HG03039 (cell line): ENCODE data around the gene SKI.

Experiments used
- ATAC-seq: cut with Tn5 transposase; IDR thresholded peaks from one replicate; pipeline ENCODE4 v1.9.1; 2021; ENCODE audit warnings: mild to moderate bottlenecking, moderate library complexity; ENCODE audit not compliant: unreplicated experiment

SKI gene

DNA sequence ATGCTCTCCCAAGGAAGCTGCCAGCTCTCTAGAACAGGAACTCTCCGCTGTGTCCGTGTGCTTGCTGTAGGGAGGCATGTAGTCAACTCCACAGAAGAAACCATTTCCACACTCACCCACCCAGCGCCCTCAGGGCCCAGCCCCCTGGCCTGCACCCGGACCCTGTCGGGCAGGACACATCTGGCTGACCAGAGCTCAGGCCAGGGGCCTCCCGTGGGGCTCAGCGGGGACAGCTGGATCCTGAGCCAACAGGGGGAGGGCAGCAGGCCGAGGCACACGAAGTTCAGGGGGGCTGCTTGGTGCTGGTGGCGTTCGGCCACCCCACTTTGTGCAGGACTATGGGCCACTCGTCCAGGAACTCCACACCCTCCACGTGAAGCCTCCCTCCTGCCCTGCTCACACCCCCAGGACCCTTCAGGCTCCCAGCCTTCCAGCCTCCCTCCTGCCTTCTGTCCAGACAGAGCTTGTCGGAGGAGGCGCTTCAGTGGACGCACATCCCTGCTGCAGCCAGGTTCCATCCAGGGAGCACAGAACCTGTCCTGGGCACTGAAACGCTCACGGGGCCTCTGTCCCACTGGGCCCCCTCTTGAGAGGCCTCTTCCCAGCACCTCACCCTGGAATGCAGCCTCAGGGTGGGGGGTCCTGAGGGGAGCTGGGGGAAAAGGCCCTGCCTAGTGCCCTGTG is 18.6 kb upstream of the SKI start:
- ATAC-seq, result no peak

DNA sequence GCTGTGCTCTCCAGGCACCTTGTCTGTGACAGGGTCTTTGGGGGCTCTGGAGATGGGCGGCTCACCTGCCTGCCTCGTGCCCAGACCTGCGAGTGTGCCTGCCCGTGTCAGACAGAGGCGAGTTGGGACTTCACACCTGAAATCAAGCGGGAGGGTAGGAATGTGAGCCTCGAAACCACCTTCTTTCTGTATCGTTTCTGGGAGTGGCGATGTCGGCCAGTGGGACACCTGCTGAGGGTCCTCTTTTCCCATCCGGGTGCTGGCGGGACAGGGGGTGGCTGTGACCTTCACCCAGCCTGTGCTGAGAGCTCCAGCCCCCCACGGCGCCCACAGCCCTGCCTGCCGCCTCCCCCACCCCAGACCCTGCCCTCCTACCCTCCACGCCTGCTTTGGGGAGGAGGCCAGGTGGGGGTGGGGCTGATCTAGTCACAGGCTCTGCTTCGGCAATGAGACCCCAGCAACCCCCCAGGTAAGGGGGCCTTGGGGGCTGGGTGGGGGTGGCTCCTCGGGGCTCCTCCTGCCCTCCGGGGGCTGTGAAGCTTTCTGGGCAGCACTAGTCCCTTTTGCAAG is 17.9 kb upstream of the SKI start:
- no peak for ATAC-seq

DNA sequence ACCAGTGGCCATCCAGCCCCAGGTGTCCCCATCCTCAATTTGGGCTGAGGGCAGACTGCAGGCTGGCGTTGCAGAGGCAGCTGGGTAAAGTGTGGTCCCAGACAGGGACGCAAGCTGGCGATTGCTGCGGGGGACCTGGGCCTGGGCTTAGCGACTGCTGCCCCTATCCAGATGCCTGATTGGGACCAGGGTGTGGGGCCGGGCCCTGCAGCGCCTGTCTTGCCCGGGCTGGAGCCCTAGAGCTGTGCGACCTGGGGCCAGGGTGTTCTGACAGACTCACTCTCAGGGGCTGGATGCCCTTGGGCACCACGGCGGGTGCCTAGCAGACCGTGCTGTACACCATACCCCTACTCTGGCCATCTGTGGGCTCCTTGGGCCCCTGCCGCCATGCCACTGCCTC is 17.3 kb upstream of the SKI start:
- ATAC-seq, result no peak

DNA sequence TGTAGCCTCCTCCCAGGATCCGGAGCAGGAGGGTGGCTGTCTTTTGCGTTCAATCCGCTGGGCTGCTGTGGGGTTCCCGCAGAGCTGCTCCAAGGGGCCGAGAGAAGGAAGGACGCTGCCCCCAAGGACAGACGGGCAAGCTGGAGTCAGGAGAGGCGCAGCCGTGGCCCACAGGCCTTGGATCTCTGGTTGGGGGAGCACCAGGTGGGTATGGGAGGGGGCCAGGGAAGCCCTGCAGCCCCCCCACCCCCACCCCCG is 15.9 kb upstream of the SKI start:
- no peak for ATAC-seq

DNA sequence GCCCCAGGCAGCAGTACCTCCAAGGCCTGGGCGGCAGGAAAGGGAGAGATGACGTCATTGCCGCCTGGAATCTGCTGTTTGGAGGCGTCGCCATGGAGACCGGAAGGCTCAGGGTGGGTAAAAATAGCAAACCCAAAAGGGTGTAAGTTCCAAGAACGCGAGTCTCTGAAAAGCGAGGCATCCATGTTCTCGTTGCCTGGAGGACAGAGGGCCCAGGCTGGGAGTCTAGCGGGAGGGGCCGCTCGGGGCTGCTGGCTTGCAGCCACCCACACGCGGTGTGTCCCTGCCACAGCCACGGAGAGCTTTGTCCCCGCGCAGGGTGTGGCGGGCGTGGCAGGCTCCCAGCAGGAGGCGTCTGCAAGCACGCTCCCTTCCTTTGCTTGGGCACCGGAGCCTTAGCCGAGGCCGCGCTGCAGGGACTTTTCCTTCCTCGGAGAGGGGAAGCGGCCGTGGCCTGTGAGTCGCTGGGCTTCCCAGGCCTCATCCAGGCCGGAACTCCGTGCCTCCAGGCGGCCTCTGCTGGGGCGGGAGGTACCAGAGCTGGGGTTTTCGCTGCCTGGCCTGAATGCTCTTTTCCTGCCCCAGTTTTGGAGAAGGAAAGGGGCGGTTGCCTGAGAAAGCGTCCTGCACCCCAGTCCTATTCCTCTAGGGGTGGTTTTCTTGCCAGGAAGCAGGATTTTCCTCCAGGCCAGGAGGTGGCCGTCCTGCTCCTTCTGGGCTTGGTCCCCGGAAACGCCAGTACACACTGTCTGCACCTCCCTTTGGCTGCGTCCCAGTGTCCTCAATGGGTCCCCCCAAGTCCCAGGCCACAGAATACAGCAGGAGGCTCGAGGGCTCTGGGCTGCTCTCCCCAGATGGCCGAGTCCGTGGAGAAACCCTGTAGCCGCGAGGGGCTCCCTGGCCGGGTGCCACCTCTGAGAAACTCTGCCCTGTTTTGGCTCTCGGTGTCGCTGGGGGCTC is 15.3 kb upstream of the SKI start:
- ATAC-seq, result no peak

DNA sequence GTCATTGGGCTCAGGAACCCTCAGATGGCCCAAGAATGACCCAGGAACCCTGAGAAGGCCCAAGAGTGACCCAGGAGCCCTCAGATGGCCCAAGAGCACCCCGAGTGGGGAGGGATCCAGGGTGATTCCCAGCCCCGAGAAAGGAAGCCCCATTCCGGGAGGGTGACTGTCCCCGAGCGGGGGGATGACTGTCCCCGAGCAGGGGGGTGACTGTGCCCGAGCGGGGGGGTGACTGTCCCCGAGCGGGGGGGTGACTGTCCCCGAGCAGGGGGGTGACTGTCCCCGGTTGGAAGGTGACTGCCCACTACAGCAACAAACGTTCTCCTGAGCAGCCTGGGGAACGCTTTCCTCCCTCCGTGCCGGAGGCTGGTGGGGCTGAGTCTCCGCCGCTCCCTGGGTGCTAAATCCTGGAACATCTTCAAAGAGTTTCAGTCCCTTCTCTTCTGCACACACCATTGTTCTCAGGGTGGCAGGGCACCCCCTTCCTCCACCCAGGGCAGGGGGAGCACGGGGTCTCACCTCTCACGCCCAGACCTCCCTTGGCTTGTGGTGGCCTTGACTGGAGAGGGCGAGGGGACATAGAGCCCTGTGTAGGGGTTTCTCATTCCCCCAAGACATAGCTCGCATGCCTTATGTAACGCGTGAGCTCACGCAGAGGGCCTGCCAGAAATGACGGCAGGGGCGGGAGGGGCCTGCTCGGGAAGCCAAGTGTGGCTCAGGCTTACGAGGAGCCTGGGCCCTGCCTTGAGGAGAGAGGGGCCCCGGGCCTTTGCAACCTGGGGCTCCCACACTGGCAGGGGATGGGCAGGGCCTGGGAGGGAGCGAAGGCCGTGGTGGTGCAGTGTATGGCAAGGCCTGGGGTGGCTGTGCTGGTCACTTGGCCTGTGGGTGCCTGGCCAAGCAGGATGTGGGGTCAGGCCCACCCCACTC is 14.3 kb upstream of the SKI start:
- ATAC-seq, result no peak

DNA sequence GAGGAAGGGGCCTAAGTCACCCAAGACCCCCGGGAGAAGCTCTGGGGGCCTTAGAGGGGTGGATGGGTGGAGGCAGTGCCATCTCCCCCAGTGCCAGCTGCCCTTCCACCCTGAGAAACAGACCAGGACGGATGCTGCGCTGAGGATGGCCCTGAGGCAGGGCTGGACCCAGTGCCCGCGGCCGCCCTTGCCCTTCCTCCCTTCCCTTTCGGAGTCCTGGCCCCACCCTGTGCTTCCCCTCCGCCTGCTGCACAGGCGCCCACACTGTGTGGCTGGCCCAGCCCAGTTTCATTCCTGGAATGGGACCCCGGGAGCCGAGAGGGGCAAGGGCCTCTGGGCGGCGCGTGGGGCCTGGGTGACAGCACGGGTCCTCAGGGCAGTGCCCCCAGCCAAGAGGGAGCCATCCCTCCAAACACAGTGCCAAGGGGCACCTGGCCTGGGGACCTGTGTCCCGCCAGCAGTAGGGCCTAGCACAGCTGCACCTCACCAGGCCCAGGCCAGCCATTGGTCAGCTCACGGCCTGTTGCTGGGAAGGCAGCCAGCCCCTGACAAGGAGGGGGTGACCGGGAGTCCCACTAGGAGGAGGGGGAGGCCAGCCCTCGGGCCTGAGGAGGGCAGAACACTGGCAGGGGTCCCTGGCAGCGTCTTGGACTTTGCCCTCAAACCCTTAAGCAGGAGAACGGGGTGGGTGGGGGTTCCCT is 13.4 kb upstream of the SKI start:
- no peak for ATAC-seq

DNA sequence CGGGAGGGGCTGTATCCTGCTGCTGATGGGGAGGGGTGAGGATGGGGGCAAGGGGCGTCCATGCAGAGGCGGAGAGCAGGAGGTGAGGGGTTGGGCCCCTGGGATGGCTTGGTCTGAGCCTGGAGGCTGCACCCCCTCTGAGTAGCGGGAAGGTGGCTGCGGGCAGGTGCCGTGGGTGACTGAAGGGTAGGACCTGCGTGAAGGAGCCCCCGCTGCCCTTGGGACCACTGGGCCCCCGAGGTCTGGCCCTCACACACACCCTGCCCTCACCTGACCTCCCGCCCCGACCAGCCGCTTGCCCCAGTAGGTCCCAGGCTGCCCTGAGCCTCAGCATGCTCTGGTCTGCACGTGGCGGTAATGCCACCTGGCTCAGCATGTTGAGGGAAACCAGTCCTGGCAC is 12.8 kb upstream of the SKI start:
- no peak for ATAC-seq

DNA sequence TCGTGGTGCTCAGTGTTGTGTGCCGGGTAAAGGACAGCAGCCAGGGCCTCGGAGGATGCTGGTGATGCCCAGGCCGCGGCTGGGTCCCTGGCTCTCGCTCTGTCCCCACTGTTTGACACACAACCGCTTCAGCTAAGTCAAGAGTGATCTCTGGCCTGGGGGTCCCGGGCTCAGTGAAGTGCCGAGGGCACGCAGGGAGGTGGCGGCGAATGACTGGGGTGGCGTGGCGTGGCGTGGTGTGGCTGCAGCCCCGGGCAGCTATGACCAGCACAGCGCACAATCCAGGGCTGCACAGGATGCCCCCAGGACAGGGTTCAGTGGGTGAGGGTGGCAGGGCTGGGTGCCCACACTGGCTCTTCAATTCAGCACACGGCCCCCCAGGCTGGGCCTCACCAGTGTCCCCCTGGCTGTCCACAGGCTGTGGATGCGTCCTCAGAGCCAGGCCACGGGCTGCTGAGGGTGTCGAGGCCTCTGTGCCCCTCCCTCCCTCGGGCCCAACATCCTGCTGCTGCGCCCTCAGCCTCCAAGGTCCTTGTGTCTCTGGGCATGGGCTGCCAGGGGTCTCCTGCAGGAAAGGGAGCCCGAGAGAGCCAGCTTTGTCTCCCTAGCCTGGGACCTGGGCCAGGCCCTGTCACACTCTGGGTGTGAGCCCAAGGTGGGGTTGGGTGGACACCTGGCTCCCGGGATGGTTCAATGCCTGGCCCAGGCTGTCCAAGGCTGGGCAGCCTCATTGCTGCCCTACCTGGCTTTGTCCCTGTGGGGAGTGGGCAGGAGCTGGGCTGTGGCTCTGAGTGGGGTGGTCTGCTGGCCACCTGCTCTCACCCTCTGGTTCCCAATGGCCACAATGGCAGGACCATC is 12.0 kb upstream of the SKI start:
- no peak for ATAC-seq

DNA sequence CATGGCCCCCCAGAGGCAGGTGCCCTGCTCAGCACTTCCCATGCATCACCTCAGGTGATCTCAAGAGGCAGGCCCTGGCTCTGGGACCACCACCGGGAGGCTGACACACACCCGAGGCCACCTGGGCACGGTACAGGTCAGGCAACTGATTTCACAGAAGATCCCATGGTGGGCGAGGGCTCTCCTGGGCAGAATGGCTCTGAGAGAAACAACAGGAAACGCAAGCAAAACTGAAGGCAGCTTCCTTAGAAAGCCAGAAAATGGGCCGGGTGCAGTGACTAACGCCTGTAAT is 11.4 kb upstream of the SKI start:
- ATAC-seq, result no peak

DNA sequence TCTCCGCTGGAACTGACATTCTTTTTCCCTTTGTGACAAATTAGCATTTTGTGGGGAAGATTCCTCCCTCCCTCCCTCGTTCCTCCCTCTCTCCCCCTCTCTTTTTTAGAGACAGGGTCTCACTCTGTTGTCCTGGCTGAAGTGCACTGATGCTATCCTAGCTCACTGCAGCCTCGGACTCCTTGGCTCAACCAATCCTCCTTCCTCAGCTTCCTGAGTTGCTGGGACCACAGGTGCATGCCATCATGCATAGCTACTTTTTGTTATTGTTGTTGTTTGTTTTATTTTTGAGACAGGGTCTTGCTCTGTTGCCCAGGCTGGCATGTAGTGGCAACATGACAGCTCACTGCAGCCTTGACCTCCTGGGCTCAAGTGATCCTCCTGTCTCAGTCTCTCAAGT is 6.8 kb upstream of the SKI start:
- no peak for ATAC-seq

DNA sequence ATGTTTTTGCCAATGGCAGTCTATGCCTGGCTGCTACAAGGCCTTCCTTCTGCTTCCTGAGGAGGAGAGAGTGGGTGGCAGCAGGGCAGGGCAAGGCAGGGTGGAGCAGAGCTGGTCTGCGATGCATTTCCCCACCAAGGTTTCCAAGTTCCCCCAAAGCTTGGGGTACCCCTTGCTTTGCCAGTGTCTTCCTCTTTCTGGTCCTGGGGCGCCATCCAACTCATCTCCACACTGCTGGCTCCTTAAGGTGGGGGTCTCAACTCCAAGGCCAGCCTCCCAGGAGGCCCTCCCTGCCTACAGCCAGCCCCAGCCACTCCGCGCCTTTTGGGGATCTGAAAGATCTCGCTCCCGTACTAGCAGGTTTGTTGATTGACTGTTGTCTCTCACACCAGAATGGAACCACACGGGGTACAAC is 3.9 kb upstream of the SKI start:
- ATAC-seq, result no peak

DNA sequence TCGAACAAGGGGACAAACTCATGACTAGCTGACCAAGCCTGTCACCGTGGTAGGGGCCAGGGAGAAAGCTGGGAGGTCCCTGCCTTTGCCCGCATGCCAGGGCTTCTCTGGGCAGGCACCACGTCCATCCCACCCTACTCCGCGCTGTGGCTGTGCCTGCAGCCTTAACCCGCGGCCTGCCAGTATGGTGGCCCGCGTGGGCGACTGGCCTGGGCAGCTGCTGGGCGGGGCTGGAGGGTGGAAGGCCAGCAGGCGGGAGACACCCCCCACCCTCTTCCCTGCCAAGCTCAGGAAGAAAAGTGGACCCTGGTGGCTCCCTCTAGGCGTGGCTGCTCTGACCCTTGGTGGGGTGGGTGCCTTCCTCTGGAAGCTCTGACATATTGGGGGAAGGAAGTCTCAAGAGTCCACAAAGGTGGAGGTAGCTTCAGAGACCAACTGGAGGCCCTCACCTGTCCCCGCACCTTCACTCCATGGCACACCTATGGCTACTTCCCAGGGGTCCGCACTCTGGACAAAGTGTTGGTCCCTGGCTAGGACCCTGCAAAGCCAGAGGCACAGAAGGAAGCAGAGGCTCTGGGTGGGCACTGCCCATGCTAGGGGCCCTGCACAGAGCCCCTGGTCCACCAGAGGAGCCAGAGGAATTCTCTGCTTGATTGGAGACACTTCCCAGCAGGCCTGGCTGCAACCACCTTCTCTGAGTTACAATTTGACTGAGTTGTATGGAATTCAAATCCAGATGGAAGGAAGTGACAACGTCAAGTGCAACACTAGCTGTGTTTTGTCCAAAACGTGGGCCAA is 3.3 kb upstream of the SKI start:
- ATAC-seq, result no peak

DNA sequence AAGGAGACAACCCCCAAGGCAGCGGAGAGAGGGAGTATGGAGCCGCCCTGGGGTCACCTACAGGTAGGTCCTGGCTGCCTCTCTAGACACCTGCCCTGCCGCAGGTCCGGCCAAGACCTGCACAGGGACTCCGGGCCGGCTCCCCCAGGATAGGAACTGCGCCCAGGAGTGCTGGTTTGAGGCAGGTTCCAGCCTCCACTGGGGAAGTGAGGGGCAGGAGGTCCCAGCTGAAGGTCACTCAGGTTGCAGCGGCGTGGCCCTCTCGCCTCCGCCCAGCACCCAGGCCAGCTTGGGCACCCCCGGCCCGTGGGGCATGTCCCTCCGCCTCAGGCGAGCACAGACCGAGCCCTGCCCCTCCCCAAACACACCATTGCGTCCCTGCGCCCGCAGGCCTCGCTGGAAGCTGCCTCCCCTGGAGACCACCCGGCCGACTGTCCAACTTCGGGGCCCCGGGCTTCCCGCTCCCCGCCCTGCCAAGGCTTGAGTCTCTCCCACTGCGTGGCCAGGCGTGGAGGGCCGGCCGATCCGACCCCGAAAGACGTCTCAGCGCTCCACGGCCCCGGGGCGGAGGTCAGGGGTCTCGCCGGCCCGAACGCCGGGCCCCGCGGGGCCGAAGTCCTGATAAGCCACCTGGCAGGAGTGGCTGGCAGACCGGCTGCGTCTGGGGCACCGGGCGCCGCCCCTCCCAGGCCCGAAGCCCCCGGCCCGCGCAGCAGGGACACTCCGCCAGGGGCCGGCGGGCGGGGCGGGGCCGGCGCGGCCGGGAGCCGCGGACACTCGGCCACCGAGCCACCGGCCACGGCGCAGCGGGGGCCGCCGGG is 1.4 kb upstream of the SKI start:
- no peak for ATAC-seq

DNA sequence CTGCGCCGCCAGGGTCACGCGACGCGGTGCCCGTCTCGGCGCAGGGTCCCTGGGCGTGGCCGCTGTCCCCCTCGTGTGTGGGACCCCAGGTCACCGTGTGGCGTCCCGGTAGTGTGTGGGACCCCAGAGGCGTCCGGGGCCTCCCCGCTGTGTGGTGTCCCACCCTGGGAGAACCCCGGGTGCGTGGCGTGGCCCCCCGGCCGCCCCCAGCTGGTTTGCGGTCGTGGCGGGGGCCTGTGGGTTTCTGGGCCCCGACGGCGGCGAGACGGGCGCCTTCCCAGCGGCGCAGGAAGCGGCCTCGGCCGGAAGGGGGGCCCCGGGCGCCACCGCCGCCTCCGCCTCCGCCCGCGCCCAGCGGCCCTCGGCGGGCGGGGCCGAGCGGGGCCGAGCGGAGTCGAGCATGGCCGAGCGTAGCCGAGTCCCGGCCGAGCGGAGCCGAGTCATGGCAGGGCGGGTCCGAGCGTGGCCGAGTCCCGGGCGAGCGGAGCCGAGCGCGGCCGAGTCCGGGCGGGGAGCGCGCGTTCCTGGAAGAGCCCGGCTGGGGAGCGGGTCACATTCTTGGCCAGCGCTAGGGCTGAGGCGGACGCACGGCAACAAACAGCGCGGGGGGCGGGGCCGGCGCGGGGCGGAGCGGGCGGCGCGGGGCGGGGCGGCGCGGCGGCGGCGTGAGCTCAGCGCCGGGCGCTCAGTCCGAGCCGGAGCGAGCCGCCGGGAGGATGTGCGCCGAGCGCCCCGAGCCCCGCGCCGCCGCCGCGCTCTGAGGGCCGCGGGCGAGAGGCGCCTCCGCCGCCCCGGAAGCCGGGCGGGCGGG is 568 bp upstream of the SKI start:
- ATAC-seq, result peak; percentile 72

DNA sequence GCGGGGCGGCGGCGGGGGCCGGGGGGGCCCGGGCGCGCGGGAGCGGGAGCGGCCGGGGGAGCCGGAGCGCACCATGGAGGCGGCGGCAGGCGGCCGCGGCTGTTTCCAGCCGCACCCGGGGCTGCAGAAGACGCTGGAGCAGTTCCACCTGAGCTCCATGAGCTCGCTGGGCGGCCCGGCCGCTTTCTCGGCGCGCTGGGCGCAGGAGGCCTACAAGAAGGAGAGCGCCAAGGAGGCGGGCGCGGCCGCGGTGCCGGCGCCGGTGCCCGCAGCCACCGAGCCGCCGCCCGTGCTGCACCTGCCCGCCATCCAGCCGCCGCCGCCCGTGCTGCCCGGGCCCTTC is 546 bp downstream of the SKI start:
- no peak for ATAC-seq

DNA sequence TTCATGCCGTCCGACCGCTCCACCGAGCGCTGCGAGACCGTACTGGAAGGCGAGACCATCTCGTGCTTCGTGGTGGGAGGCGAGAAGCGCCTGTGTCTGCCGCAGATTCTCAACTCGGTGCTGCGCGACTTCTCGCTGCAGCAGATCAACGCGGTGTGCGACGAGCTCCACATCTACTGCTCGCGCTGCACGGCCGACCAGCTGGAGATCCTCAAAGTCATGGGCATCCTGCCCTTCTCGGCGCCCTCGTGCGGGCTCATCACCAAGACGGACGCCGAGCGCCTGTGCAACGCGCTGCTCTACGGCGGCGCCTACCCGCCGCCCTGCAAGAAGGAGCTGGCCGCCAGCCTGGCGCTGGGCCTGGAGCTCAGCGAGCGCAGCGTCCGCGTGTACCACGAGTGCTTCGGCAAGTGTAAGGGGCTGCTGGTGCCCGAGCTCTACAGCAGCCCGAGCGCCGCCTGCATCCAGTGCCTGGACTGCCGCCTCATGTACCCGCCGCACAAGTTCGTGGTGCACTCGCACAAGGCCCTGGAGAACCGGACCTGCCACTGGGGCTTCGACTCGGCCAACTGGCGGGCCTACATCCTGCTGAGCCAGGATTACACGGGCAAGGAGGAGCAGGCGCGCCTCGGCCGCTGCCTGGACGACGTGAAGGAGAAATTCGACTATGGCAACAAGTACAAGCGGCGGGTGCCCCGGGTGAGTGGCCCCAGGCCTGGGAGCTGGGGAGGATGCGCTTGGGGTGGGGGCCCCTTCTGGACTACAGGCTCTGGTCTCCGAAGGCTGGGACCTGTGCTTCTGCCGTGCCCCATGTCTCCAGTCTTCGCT is 1.1 kb downstream of the SKI start:
- no peak for ATAC-seq
